Stimulated activated CD8-positive, alpha-beta memory T cell treated with anti-CD3 and anti-CD28 coated beads, Interleukin-4, amount 100 ng/mL, for 48 hours (primary cell): Measurements from ENCODE around the gene ROPN1B.
"Not testable (repeated sequence)": the region's sequence is repeated elsewhere in the genome, so short reads cannot be mapped to it uniquely, and the experiment has no call there.

Experiments
- DNase-seq: peaks from one replicate; pipeline ENCODE4 v3.0.0-alpha.2; 2020

ROPN1B gene

GRCh38 chr3:125958511-125959316 is 10.3 kb upstream of the ROPN1B start:
- no peak for DNase-seq

- no peak for DNase-seq
Measured at GRCh38 chr3:125959317-125960065, 9.5 kb upstream of the ROPN1B start.

- DNase-seq: no peak
Measured at GRCh38 chr3:125960066-125960424, 8.9 kb upstream of the ROPN1B start.

GRCh38 chr3:125960456-125961288 is 8.3 kb upstream of the ROPN1B start:
- no peak for DNase-seq

- DNase-seq: no peak
Measured at GRCh38 chr3:125961289-125961589, 7.7 kb upstream of the ROPN1B start.

- DNase-seq: not testable (repeated sequence)
Measured at GRCh38 chr3:125963834-125964233, 5.1 kb upstream of the ROPN1B start.

- no peak for DNase-seq
Measured at GRCh38 chr3:125965505-125965904, 3.5 kb upstream of the ROPN1B start.

- DNase-seq: no peak
Measured at GRCh38 chr3:125967156-125967555, 1.8 kb upstream of the ROPN1B start.

GRCh38 chr3:125968121-125968520 is 857 bp upstream of the ROPN1B start:
- not testable (repeated sequence) for DNase-seq

GRCh38 chr3:125971997-125972944 is 3.3 kb downstream of the ROPN1B start:
- peak; percentile 39 for DNase-seq

GRCh38 chr3:125975245-125976002 is 6.4 kb downstream of the ROPN1B start:
- not testable (repeated sequence) for DNase-seq

GRCh38 chr3:125976003-125976390 is 7.0 kb downstream of the ROPN1B start:
- not testable (repeated sequence) for DNase-seq

- not testable (repeated sequence) for DNase-seq
Measured at GRCh38 chr3:125977104-125977503, 8.1 kb downstream of the ROPN1B start.

- not testable (repeated sequence) for DNase-seq
Measured at GRCh38 chr3:125984951-125985350, 16.0 kb downstream of the ROPN1B start.

GRCh38 chr3:125990253-125990970 is 21.4 kb downstream of the ROPN1B start:
- peak; percentile 86 for DNase-seq

- not testable (repeated sequence) for DNase-seq
Measured at GRCh38 chr3:125996751-125997150, 27.8 kb downstream of the ROPN1B start.

- DNase-seq: no peak
Measured at GRCh38 chr3:126002189-126002588, 33.2 kb downstream of the ROPN1B start.

GRCh38 chr3:126003447-126004190 is 34.6 kb downstream of the ROPN1B start:
- no peak for DNase-seq

- no peak for DNase-seq
Measured at GRCh38 chr3:126004217-126004616, 35.2 kb downstream of the ROPN1B start.

- no peak for DNase-seq
Measured at GRCh38 chr3:126004692-126005091, 35.7 kb downstream of the ROPN1B start.
